ENCODE measurements around the gene DNAH2. TPM values are rescaled to one million over a fixed set of nuclear protein-coding genes. Genes with fewer than 3 reads are reported as not detected.

Gene DNAH2
- total RNA-seq, 6 donors from 2014 or later, result 0.66 to 34.6 (median 6.0) TPM

GRCh38 chr17:7737601-7738000, 20.1 kb downstream of the DNAH2 start:
- no peak overlapping the region for H3K4me3 ChIP-seq
- H3K4me1 ChIP-seq, result peaks cover 0 to 3% (median 0%) of the 10 kb centered on the region in 4 donors
- ATAC-seq (ENCODE audit: low FRiP score in 2 of 2), result peak in 1 of 2 donors; percentile 12
- no peak for DNase-seq
- no peaks in the 10 kb centered on the region for H3K36me3 ChIP-seq
- TF ChIP-seq EP300 (IDR thresholded peaks at IDR 0.05) (no peak), POLR2AphosphoS5 (IDR thresholded peaks at IDR 0.05) (no peak), POLR2A (IDR thresholded peaks at IDR 0.05) (no peak)
- TF ChIP-seq, protein P1, sequence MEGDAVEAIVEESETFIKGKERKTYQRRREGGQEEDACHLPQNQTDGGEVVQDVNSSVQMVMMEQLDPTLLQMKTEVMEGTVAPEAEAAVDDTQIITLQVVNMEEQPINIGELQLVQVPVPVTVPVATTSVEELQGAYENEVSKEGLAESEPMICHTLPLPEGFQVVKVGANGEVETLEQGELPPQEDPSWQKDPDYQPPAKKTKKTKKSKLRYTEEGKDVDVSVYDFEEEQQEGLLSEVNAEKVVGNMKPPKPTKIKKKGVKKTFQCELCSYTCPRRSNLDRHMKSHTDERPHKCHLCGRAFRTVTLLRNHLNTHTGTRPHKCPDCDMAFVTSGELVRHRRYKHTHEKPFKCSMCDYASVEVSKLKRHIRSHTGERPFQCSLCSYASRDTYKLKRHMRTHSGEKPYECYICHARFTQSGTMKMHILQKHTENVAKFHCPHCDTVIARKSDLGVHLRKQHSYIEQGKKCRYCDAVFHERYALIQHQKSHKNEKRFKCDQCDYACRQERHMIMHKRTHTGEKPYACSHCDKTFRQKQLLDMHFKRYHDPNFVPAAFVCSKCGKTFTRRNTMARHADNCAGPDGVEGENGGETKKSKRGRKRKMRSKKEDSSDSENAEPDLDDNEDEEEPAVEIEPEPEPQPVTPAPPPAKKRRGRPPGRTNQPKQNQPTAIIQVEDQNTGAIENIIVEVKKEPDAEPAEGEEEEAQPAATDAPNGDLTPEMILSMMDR (IDR thresholded peaks at IDR 0.05), result no peak
- no peak overlapping the region for H3K27ac ChIP-seq
- H3K27me3 ChIP-seq, result no peaks in the 10 kb centered on the region
- H3K9me3 ChIP-seq, result no peaks in the 10 kb centered on the region
- 86 to 91% methylated on average over 5 of the region's 5 CpGs for WGBS, 2 donors

DNA sequence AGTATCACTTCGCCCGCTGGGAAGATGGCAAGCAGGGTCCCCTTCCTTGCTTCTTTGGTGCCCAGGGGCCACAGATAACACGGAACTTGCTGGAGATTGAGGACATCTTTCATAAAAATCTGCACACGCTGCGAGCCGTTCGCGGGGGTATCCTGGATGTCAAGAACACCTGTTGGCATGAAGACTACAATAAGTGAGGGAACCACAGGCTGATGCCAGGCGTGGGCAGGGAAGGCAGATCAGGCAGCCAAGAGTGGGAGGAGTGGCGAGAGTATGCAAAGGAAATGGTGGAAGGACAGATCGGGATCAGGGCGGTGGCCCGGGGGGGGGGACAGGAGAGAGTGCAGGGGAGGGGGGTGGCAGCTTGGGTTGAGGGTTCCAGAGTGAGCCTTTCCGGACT, 22.2 kb downstream of the DNAH2 start:
- Histone ChIP-seq H3K27me3 (no peaks in the 10 kb centered on the region), H3K4me3 (no peak overlapping the region), H3K36me3 (no peaks in the 10 kb centered on the region), H3K4me1 (peaks cover 0 to 10% (median 2%) of the 10 kb centered on the region in 4 donors), H3K27ac (no peak overlapping the region), H3K9me3 (no peaks in the 10 kb centered on the region)
- TF ChIP-seq POLR2AphosphoS5 (IDR thresholded peaks at IDR 0.05), result no peak
- no peak for TF ChIP-seq POLR2A (IDR thresholded peaks at IDR 0.05)
- TF ChIP-seq, protein P1 (IDR thresholded peaks at IDR 0.05), result no peak
- TF ChIP-seq EP300 (IDR thresholded peaks at IDR 0.05), result no peak
- 62 to 63% methylated on average over 14 of the region's 14 CpGs for WGBS, 2 donors
- no peak for DNase-seq
- no peak for ATAC-seq (ENCODE audit: low FRiP score in 2 of 2)

- no peak overlapping the region for H3K27ac ChIP-seq
- DNase-seq, result peak in 1 of 2 donors; percentile 75
- WGBS, 2 donors, result 64 to 81% methylated on average over 40 to 41 of the region's 42 CpGs
- H3K36me3 ChIP-seq, result no peaks in the 10 kb centered on the region
- peaks cover 0 to 16% (median 2%) of the 10 kb centered on the region in 4 donors for H3K4me1 ChIP-seq
- ATAC-seq (ENCODE audit: low FRiP score in 2 of 2), result no peak
- no peak overlapping the region for H3K4me3 ChIP-seq
- H3K9me3 ChIP-seq, result no peaks in the 10 kb centered on the region
- TF ChIP-seq POLR2A (IDR thresholded peaks at IDR 0.05) (no peak), POLR2AphosphoS5 (IDR thresholded peaks at IDR 0.05) (no peak), EP300 (IDR thresholded peaks at IDR 0.05) (no peak)
- TF ChIP-seq, protein P1 (IDR thresholded peaks at IDR 0.05), result no peak
- no peaks in the 10 kb centered on the region for H3K27me3 ChIP-seq
Measured at GRCh38 chr17:7740481-7741001, 23.0 kb downstream of the DNAH2 start.

DNA sequence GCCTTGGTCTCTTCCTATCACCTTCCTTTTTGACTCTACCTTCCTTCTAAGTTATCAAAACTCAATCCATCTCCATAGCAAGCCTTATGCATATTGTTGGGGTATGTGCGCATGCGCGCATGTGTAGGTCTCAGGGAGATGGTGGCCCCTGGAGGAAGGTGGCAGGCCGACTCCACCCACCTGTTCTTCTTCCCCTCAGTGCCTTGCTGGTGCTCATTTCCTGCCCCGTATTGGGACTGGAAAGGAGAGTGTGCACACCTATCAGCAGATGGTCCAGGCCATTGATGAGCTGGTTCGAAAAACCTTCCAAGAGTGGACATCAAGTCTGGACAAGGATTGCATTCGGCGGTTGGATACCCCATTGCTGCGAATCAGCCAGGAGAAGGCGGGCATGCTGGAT, 25.2 kb downstream of the DNAH2 start:
- H3K4me3 ChIP-seq, result no peak overlapping the region
- no peaks in the 10 kb centered on the region for H3K9me3 ChIP-seq
- DNase-seq (no peak), ATAC-seq (ENCODE audit: low FRiP score in 2 of 2) (no peak)
- no peak for TF ChIP-seq POLR2AphosphoS5 (IDR thresholded peaks at IDR 0.05)
- TF ChIP-seq, protein P1 (IDR thresholded peaks at IDR 0.05), result no peak
- no peak for TF ChIP-seq POLR2A (IDR thresholded peaks at IDR 0.05)
- TF ChIP-seq EP300 (IDR thresholded peaks at IDR 0.05), result no peak
- no peaks in the 10 kb centered on the region for H3K36me3 ChIP-seq
- peaks cover 0 to 23% (median 4%) of the 10 kb centered on the region in 4 donors for H3K4me1 ChIP-seq
- H3K27me3 ChIP-seq, result no peaks in the 10 kb centered on the region
- H3K27ac ChIP-seq, result no peak overlapping the region
- WGBS, 2 donors, result 57 to 65% methylated on average over 10 of the region's 10 CpGs

GRCh38 chr17:7744416-7744815, 26.9 kb downstream of the DNAH2 start:
- Histone ChIP-seq H3K4me3 (no peak overlapping the region), H3K4me1 (peaks cover 0 to 23% (median 5%) of the 10 kb centered on the region in 4 donors), H3K27me3 (no peaks in the 10 kb centered on the region), H3K9me3 (no peaks in the 10 kb centered on the region), H3K27ac (peak overlapping the region in 1 of 4 donors; percentile 33), H3K36me3 (no peaks in the 10 kb centered on the region)
- DNase-seq (peak in 1 of 2 donors; percentile 61), ATAC-seq (ENCODE audit: low FRiP score in 2 of 2) (peak in 1 of 2 donors; percentile 44)
- WGBS, 2 donors, result 42 to 54% methylated on average over 8 of the region's 8 CpGs
- TF ChIP-seq POLR2A (IDR thresholded peaks at IDR 0.05) (no peak), EP300 (IDR thresholded peaks at IDR 0.05) (no peak), POLR2AphosphoS5 (IDR thresholded peaks at IDR 0.05) (no peak)
- TF ChIP-seq, protein P1 (IDR thresholded peaks at IDR 0.05), result no peak

All from upper lobe of left lung (tissue), 6 donors.